GM23338 (cell line): ENCODE data around the gene PLAGL1. TPM values are rescaled to one million over a fixed set of nuclear protein-coding genes. Genes with fewer than 3 reads are reported as not detected.
A peak's percentile ranks its signal among the peaks of the same experiment; 100 is the strongest.

Experiments
- ATAC-seq: fragments of 200-7000 bp; cut with Tn5 transposase; 3 replicates; pipeline ENCODE4 v1.9.1; 2020
- DNase-seq: peaks from one replicate; pipeline ENCODE4 v3.0.0-alpha.2; 2015; ENCODE audit warnings: low spot score
- H2AFZ ChIP-seq: fragments of 200-600 bp; sonication (generic); 2 replicates; pipeline ENCODE4 v1.8.0; 2016; ENCODE audit warnings: antibody characterized with exemption, mild to moderate bottlenecking, moderate library complexity
- H3F3A ChIP-seq: fragments of 200-600 bp; sonication (generic); replicated peaks from 2 replicates; pipeline ENCODE4 v1.8.0; 2017; ENCODE audit warnings: antibody characterized with exemption, mixed run types, low read depth
- H3K27ac ChIP-seq: fragments of 200-600 bp; sonication (generic); 2 replicates; pipeline ENCODE4 v1.6.1; 2016; ENCODE audit warnings: low read depth
- H3K27me3 ChIP-seq: fragments of 200-600 bp; sonication (generic); 2 replicates; pipeline ENCODE4 v1.8.0; 2016; ENCODE audit warnings: mild to moderate bottlenecking, mixed run types, moderate library complexity; ENCODE audit not compliant: insufficient read depth
- H3K36me3 ChIP-seq: fragments of 200-600 bp; sonication (generic); 2 replicates; pipeline ENCODE4 v1.8.0; 2016; ENCODE audit warnings: mild to moderate bottlenecking; ENCODE audit not compliant: insufficient read depth
- H3K4me1 ChIP-seq: fragments of 200-600 bp; sonication (generic); 2 replicates; pipeline ENCODE4 v1.8.0; 2016; ENCODE audit warnings: mild to moderate bottlenecking, moderate library complexity; ENCODE audit not compliant: insufficient read depth
- H3K4me2 ChIP-seq: fragments of 200-600 bp; sonication (generic); 2 replicates; pipeline ENCODE4 v1.7.1; 2017; ENCODE audit warnings: mixed run types
- H3K4me3 ChIP-seq: fragments of 200-600 bp; sonication (generic); 2 replicates; pipeline ENCODE4 v1.6.1; 2016; ENCODE audit warnings: mixed run types
- H3K79me2 ChIP-seq: fragments of 200-600 bp; sonication (generic); replicated peaks from 2 replicates; pipeline ENCODE4 v1.8.0; 2017; ENCODE audit warnings: mild to moderate bottlenecking; ENCODE audit not compliant: insufficient read depth
- H3K9me2 ChIP-seq: fragments of 200-600 bp; sonication (generic); 2 replicates; pipeline ENCODE4 v1.8.0; 2017; ENCODE audit not compliant: insufficient read depth
- H4K20me1 ChIP-seq: fragments of 200-600 bp; sonication (generic); replicated peaks from 2 replicates; pipeline ENCODE4 v1.8.0; 2017; ENCODE audit warnings: mild to moderate bottlenecking; ENCODE audit not compliant: insufficient read depth
- H3K27ac Mint-ChIP-seq: 2 replicates; pipeline ENCODE4 v1.8.0; 2020; ENCODE audit warnings: inconsistent platforms, mild to moderate bottlenecking, moderate library complexity, mixed read lengths
- H3K27me3 Mint-ChIP-seq: 3 replicates; pipeline ENCODE4 v1.8.0; 2022; ENCODE audit warnings: low read depth, mild to moderate bottlenecking, moderate library complexity, mixed read lengths, inconsistent platforms; ENCODE audit not compliant: insufficient read depth, poor library complexity
- H3K36me3 Mint-ChIP-seq: 3 replicates; pipeline ENCODE4 v1.8.0; 2021; ENCODE audit warnings: low read depth, mild to moderate bottlenecking, inconsistent platforms, moderate library complexity, mixed read lengths
- H3K4me1 Mint-ChIP-seq: 3 replicates; pipeline ENCODE4 v1.8.0; 2020; ENCODE audit warnings: mild to moderate bottlenecking, inconsistent platforms, mixed read lengths
- H3K4me3 Mint-ChIP-seq: 3 replicates; pipeline ENCODE4 v1.8.0; 2021; ENCODE audit warnings: moderate library complexity, mild to moderate bottlenecking, inconsistent platforms, mixed read lengths
- H3K9me3 Mint-ChIP-seq: 3 replicates; pipeline ENCODE4 v1.8.0; 2020; ENCODE audit warnings: moderate library complexity, mild to moderate bottlenecking, inconsistent platforms, mixed read lengths
- CREB1 ChIP-seq: fragments of 250-450 bp; sonication (Bioruptor Pico); IDR thresholded peaks from 2 replicates; pipeline ENCODE4 v1.5.0; 2020; ENCODE audit warnings: low read depth, mild to moderate bottlenecking, moderate library complexity
- EZH2 ChIP-seq: fragments of 200-600 bp; sonication (generic); IDR thresholded peaks from one replicate; pipeline ENCODE4 v1.8.0; 2017; ENCODE audit warnings: antibody characterized with exemption, mild to moderate bottlenecking, low read depth; ENCODE audit not compliant: unreplicated experiment
- EZH2phosphoT487 ChIP-seq: fragments of 200-600 bp; sonication (generic); IDR thresholded peaks from one replicate; pipeline ENCODE4 v1.8.1; 2018; ENCODE audit warnings: antibody characterized with exemption; ENCODE audit not compliant: unreplicated experiment
- NANOG ChIP-seq: IDR thresholded peaks from 2 replicates; pipeline ENCODE4 v1.6.1; 2016; ENCODE audit warnings: antibody characterized with exemption, borderline replicate concordance
- POLR2AphosphoS5 ChIP-seq: IDR thresholded peaks from 2 replicates; pipeline ENCODE4 v1.6.1; 2016; ENCODE audit warnings: antibody characterized with exemption, low read depth
- REST ChIP-seq: IDR thresholded peaks from one replicate; pipeline ENCODE4 v1.6.1; 2018; ENCODE audit warnings: antibody characterized with exemption; ENCODE audit not compliant: unreplicated experiment
- STAT1 ChIP-seq: IDR thresholded peaks from one replicate; pipeline ENCODE4 v1.6.1; 2016; ENCODE audit warnings: antibody characterized with exemption; ENCODE audit not compliant: unreplicated experiment
- ZNF331 ChIP-seq: fragments of 250-450 bp; sonication (Bioruptor Pico); IDR thresholded peaks from 2 replicates; pipeline ENCODE4 v1.5.0; 2020; ENCODE audit warnings: low read depth, mild to moderate bottlenecking, moderate library complexity
- polyA plus RNA-seq: library from polyadenylated mRNA; unstranded; fragments of >200 nt; fragmentation: Nextera tagmentation; extraction: Ambion mirVana; gene quantifications from 2 replicates; pipeline ENCODE4 v1.2.1, GENCODE V29; 2016
- total RNA-seq: library from RNA; depleted of rRNA; stranded (reverse); fragments of >200 nt; shearing (Covaris generic); gene quantifications from 2 replicates; pipeline ENCODE4 v1.2.3, GENCODE V29; 2014
- TF ChIP-seq, protein P1 (sequence below): IDR thresholded peaks from 2 replicates; pipeline ENCODE4 v1.6.1; 2016; ENCODE audit warnings: antibody characterized with exemption
- TF ChIP-seq, protein P2 (sequence below): fragments of 250-450 bp; sonication (Bioruptor Pico); IDR thresholded peaks from 2 replicates; pipeline ENCODE4 v1.5.0; 2020; ENCODE audit warnings: mild to moderate bottlenecking, moderate library complexity
- TF ChIP-seq, protein P3 (sequence below), 2 experiments: fragments of 200-600 bp in 1 of 2; sonication (generic) in 1 of 2; conservative IDR thresholded peaks; 2 replicates each; pipeline versions ENCODE4 v1.5.1 to v1.6.1; 2016 to 2017; ENCODE audit warnings: antibody characterized with exemption in 2 of 2, low read depth in 2 of 2, mild to moderate bottlenecking in 2 of 2, moderate library complexity in 1 of 2

The PLAGL1 gene
- total and polyA plus RNA-seq, 2 experiments from 2014 or later = 0.90 to 1.7 TPM

DNA sequence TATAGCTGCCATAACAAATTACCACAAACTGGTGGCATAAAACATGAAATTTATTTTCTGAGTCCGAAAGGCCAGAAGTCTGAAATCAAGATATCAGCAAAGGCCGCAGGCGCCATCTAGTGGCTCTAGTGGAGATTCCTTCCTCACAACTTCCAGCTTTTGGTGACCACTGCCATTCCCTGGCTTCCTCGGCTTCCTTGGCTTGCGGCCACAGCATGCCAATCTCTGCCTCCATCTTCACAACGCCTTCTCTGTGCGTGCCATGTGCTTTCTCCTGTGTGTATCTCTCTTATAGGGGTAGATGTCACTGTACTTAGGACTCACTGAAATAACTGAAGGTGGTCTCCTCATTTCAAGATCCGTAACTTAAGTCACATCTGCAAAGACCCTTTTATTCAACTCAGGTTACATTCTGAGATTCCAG, 5.4 kb upstream of the PLAGL1 start:
- ATAC-seq = peak; percentile 53

More for the DNA sequence above, 5.4 kb upstream of the PLAGL1 start:
- H3F3A ChIP-seq = no peaks in the 10 kb centered on the region
- no peak overlapping the region for H3K27ac ChIP-seq
- H4K20me1 ChIP-seq = peaks cover 6% of the 10 kb centered on the region
- TF ChIP-seq, protein P1, sequence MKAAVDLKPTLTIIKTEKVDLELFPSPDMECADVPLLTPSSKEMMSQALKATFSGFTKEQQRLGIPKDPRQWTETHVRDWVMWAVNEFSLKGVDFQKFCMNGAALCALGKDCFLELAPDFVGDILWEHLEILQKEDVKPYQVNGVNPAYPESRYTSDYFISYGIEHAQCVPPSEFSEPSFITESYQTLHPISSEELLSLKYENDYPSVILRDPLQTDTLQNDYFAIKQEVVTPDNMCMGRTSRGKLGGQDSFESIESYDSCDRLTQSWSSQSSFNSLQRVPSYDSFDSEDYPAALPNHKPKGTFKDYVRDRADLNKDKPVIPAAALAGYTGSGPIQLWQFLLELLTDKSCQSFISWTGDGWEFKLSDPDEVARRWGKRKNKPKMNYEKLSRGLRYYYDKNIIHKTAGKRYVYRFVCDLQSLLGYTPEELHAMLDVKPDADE = no peak
- TF ChIP-seq CREB1 (CRISPR knock-in tag) = no peak
- no peak for TF ChIP-seq REST
- 0 out of 2 replicates have a peak, but pooled peaks have one; percentile 13 for TF ChIP-seq ZNF331
- TF ChIP-seq, protein P2, sequence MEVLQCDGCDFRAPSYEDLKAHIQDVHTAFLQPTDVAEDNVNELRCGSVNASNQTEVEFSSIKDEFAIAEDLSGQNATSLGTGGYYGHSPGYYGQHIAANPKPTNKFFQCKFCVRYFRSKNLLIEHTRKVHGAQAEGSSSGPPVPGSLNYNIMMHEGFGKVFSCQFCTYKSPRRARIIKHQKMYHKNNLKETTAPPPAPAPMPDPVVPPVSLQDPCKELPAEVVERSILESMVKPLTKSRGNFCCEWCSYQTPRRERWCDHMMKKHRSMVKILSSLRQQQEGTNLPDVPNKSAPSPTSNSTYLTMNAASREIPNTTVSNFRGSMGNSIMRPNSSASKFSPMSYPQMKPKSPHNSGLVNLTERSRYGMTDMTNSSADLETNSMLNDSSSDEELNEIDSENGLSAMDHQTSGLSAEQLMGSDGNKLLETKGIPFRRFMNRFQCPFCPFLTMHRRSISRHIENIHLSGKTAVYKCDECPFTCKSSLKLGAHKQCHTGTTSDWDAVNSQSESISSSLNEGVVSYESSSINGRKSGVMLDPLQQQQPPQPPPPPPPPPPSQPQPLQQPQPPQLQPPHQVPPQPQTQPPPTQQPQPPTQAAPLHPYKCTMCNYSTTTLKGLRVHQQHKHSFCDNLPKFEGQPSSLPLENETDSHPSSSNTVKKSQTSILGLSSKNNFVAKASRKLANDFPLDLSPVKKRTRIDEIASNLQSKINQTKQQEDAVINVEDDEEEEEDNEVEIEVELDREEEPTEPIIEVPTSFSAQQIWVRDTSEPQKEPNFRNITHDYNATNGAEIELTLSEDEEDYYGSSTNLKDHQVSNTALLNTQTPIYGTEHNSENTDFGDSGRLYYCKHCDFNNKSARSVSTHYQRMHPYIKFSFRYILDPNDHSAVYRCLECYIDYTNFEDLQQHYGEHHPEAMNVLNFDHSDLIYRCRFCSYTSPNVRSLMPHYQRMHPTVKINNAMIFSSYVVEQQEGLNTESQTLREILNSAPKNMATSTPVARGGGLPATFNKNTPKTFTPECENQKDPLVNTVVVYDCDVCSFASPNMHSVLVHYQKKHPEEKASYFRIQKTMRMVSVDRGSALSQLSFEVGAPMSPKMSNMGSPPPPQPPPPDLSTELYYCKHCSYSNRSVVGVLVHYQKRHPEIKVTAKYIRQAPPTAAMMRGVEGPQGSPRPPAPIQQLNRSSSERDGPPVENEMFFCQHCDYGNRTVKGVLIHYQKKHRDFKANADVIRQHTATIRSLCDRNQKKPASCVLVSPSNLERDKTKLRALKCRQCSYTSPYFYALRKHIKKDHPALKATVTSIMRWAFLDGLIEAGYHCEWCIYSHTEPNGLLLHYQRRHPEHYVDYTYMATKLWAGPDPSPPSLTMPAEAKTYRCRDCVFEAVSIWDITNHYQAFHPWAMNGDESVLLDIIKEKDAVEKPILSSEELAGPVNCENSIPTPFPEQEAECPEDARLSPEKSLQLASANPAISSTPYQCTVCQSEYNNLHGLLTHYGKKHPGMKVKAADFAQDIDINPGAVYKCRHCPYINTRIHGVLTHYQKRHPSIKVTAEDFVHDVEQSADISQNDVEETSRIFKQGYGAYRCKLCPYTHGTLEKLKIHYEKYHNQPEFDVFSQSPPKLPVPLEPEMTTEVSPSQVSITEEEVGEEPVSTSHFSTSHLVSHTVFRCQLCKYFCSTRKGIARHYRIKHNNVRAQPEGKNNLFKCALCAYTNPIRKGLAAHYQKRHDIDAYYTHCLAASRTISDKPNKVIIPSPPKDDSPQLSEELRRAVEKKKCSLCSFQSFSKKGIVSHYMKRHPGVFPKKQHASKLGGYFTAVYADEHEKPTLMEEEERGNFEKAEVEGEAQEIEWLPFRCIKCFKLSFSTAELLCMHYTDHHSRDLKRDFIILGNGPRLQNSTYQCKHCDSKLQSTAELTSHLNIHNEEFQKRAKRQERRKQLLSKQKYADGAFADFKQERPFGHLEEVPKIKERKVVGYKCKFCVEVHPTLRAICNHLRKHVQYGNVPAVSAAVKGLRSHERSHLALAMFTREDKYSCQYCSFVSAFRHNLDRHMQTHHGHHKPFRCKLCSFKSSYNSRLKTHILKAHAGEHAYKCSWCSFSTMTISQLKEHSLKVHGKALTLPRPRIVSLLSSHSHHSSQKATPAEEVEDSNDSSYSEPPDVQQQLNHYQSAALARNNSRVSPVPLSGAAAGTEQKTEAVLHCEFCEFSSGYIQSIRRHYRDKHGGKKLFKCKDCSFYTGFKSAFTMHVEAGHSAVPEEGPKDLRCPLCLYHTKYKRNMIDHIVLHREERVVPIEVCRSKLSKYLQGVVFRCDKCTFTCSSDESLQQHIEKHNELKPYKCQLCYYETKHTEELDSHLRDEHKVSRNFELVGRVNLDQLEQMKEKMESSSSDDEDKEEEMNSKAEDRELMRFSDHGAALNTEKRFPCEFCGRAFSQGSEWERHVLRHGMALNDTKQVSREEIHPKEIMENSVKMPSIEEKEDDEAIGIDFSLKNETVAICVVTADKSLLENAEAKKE (CRISPR knock-in tag) = no peak
- no peak for TF ChIP-seq NANOG
- no peak for TF ChIP-seq EZH2
- TF ChIP-seq EZH2phosphoT487 = no peak
- no peak for TF ChIP-seq STAT1
- TF ChIP-seq, protein P3, sequence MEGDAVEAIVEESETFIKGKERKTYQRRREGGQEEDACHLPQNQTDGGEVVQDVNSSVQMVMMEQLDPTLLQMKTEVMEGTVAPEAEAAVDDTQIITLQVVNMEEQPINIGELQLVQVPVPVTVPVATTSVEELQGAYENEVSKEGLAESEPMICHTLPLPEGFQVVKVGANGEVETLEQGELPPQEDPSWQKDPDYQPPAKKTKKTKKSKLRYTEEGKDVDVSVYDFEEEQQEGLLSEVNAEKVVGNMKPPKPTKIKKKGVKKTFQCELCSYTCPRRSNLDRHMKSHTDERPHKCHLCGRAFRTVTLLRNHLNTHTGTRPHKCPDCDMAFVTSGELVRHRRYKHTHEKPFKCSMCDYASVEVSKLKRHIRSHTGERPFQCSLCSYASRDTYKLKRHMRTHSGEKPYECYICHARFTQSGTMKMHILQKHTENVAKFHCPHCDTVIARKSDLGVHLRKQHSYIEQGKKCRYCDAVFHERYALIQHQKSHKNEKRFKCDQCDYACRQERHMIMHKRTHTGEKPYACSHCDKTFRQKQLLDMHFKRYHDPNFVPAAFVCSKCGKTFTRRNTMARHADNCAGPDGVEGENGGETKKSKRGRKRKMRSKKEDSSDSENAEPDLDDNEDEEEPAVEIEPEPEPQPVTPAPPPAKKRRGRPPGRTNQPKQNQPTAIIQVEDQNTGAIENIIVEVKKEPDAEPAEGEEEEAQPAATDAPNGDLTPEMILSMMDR (conservative IDR thresholded peaks at IDR 0.05; ENCODE audit: low read depth in 2 of 2) = peak; percentile 87 to 95
- TF ChIP-seq POLR2AphosphoS5 = no peak
- no peaks in the 10 kb centered on the region for H3K4me1 Mint-ChIP-seq
- H3K27me3 Mint-ChIP-seq = peaks cover 34% of the 10 kb centered on the region
- no peak overlapping the region for H3K4me2 ChIP-seq
- DNase-seq = peak; percentile 93
- H3K4me3 Mint-ChIP-seq = no peak overlapping the region
- H3K79me2 ChIP-seq = no peaks in the 10 kb centered on the region
- H3K9me3 Mint-ChIP-seq = peaks cover 19% of the 10 kb centered on the region; the same call in 2 of the 3 replicates
- no peak overlapping the region for H2AFZ ChIP-seq
- no peak overlapping the region for H3K4me3 ChIP-seq
- H3K4me1 ChIP-seq = no peaks in the 10 kb centered on the region; the same call in 1 of the 2 replicates
- H3K36me3 ChIP-seq = 0 out of 2 replicates have a peak, but pooled peaks cover 2% of the 10 kb centered on the region
- no peaks in the 10 kb centered on the region for H3K9me2 ChIP-seq
- H3K27me3 ChIP-seq = peaks cover 48% of the 10 kb centered on the region
- H3K36me3 Mint-ChIP-seq = peaks cover 4% of the 10 kb centered on the region; the same call in 1 of the 3 replicates
- no peak overlapping the region for H3K27ac Mint-ChIP-seq
